Endothelial cell of umbilical vein (primary cell): Measurements from ENCODE around the gene CEP250. TPM values are rescaled to one million over a fixed set of nuclear protein-coding genes. Genes with fewer than 3 reads are reported as not detected.

Source experiments
- BruUV-seq: library from RNA; stranded (reverse); fragments of 400-500 nt; replicated peaks from 2 replicates; lab custom pipeline; 2021; lab: Mats Ljungman, UMichigan
- CTCF ChIA-PET: fragments of 300-600, 350-600 bp; sonication (Branson Sonifier 250); formaldehyde crosslinking; loops from one replicate; lab custom pipeline; 2021; ENCODE audit warnings: antibody characterized with exemption, inconsistent platforms; lab: Charles Lee
- POLR2A ChIA-PET: fragments of 300-600, 350-600 bp; sonication (Branson Sonifier 250); formaldehyde crosslinking; loops from one replicate; lab custom pipeline; 2021; ENCODE audit warnings: antibody characterized with exemption, inconsistent platforms; lab: Charles Lee
- DNase-seq: peaks from one replicate; pipeline ENCODE4 v3.0.0-alpha.2; 2011; ENCODE audit warnings: low read depth, low spot score
- FAIRE-seq: peaks from 2 replicates; lab custom pipeline; 2011; peaks lifted over from hg19 to GRCh38; lab: Jason Lieb, UNC
- H2AFZ ChIP-seq: 2 replicates; pipeline ENCODE4 v1.6.0; 2012; ENCODE audit warnings: low read depth, low read length, control low read depth, inconsistent platforms
- H3K27ac ChIP-seq: 2 replicates; pipeline ENCODE4 v1.5.1; 2011; ENCODE audit warnings: low read depth, mild to moderate bottlenecking, control low read depth, low read length, moderate library complexity; ENCODE audit not compliant: insufficient read depth
- H3K27me3 ChIP-seq, 2 experiments: 2 replicates each; pipeline versions ENCODE4 v1.6.0 to v1.6.1; 2011; ENCODE audit warnings: low read length in 2 of 2, mixed read lengths in 1 of 2; ENCODE audit not compliant: control insufficient read depth in 2 of 2, insufficient read depth in 2 of 2
- H3K36me3 ChIP-seq, 2 experiments: 2 replicates in 1 of 2; 3 replicates in 1 of 2; pipeline ENCODE4 v1.5.1; 2011; ENCODE audit warnings: low read length in 2 of 2, mild to moderate bottlenecking in 1 of 2, moderate library complexity in 1 of 2; ENCODE audit not compliant: control insufficient read depth in 2 of 2, insufficient read depth in 2 of 2; ENCODE audit errors: extremely low read depth in 1 of 2
- H3K4me1 ChIP-seq: 3 replicates; pipeline ENCODE4 v1.5.1; 2011; ENCODE audit warnings: mild to moderate bottlenecking, low read length; ENCODE audit not compliant: control insufficient read depth, insufficient read depth; ENCODE audit errors: extremely low read depth
- H3K4me2 ChIP-seq: 2 replicates; pipeline ENCODE4 v1.6.1; 2011; ENCODE audit warnings: low read length, control low read depth, mixed read lengths; ENCODE audit not compliant: insufficient read depth
- H3K4me3 ChIP-seq, 3 experiments: fragments of 200-600 bp in 1 of 3; sonication (generic), shearing (Covaris generic) in 1 of 3; replicated peaks in 1 of 3; 2 replicates each; pipeline ENCODE4 v1.5.1; 2011 to 2016; ENCODE audit warnings: control low read depth in 3 of 3, low read length in 3 of 3, mild to moderate bottlenecking in 2 of 3, inconsistent platforms in 1 of 3, low read depth in 1 of 3, moderate library complexity in 1 of 3; ENCODE audit not compliant: insufficient read depth in 1 of 3
- H3K79me2 ChIP-seq: 2 replicates; pipeline ENCODE4 v1.6.0; 2012; ENCODE audit warnings: low read length, inconsistent platforms; ENCODE audit not compliant: control insufficient read depth, insufficient read depth
- H3K9ac ChIP-seq: replicated peaks from 2 replicates; pipeline ENCODE3; 2011; ENCODE audit warnings: low read length, control low read depth; ENCODE audit not compliant: insufficient read depth; ENCODE audit errors: extremely low read depth
- H3K9me1 ChIP-seq: replicated peaks from 3 replicates; pipeline ENCODE4 v1.6.0; 2011; ENCODE audit warnings: mild to moderate bottlenecking, low read length; ENCODE audit not compliant: control insufficient read depth, insufficient read depth; ENCODE audit errors: extremely low read depth
- H3K9me3 ChIP-seq: replicated peaks from 2 replicates; pipeline ENCODE4 v1.5.1; 2012; ENCODE audit warnings: low read length, inconsistent platforms; ENCODE audit not compliant: control insufficient read depth, insufficient read depth
- H4K20me1 ChIP-seq: replicated peaks from 2 replicates; pipeline ENCODE3; 2011; ENCODE audit warnings: mild to moderate bottlenecking, low read length; ENCODE audit not compliant: control insufficient read depth, insufficient read depth; ENCODE audit errors: extremely low read depth
- EZH2 ChIP-seq: IDR thresholded peaks from 2 replicates; pipeline ENCODE4 v1.6.1; 2012; ENCODE audit warnings: borderline replicate concordance, low read depth, mild to moderate bottlenecking, moderate library complexity, low read length, inconsistent platforms; ENCODE audit not compliant: severe bottlenecking
- FOS ChIP-seq: IDR thresholded peaks from 2 replicates; pipeline ENCODE4 v1.6.1; 2011; ENCODE audit warnings: mild to moderate bottlenecking, low read length, moderate library complexity, borderline replicate concordance; ENCODE audit not compliant: insufficient read depth
- GATA2 ChIP-seq: IDR thresholded peaks from 2 replicates; pipeline ENCODE4 v1.7.0; 2011; ENCODE audit warnings: low read depth, mild to moderate bottlenecking, moderate library complexity, mixed read lengths, low read length; ENCODE audit not compliant: insufficient read length, insufficient read depth
- JUN ChIP-seq: IDR thresholded peaks from 2 replicates; pipeline ENCODE4 v1.6.1; 2011; ENCODE audit warnings: borderline replicate concordance, low read depth; ENCODE audit not compliant: insufficient read length, insufficient read depth
- MYC ChIP-seq: IDR thresholded peaks from one replicate; pipeline ENCODE4 v1.6.1; 2011; ENCODE audit warnings: mild to moderate bottlenecking, low read depth, low read length
- POLR2A ChIP-seq: IDR thresholded peaks from 2 replicates; pipeline ENCODE4 v1.6.1; 2012; ENCODE audit warnings: low read depth, mild to moderate bottlenecking, control low read depth, low read length
- POLR2AphosphoS5 ChIP-seq: IDR thresholded peaks from 2 replicates; pipeline ENCODE4 v1.6.1; 2012; ENCODE audit warnings: low read depth, mild to moderate bottlenecking, control low read depth, low read length, moderate library complexity; ENCODE audit not compliant: insufficient read depth
- dilution Hi-C: fragments of 300-500 bp; cut with MboI; formaldehyde crosslinking; loops from one replicate; pipeline ENCODE4 v1.15.0; 2019; ENCODE audit warnings: low sequenced_read_pairs; ENCODE audit not compliant: extremely low pct_ligation_motif_present
- intact Hi-C: fragments of 100-400 bp; cut with micrococcal nuclease; formaldehyde crosslinking; loops from one replicate; pipeline ENCODE4 v1.10.0; 2022
- polyA plus RNA-seq, 4 experiments: library from polyadenylated mRNA; depleted of rRNA in 3 of 4; stranded (reverse) in 3 of 4; unstranded in 1 of 4; fragments of >200 nt; gene quantifications; 2 replicates each; pipeline versions ENCODE4 v1.2.1 to v1.2.3, GENCODE V29; 2011 to 2012; ENCODE audit warnings: missing spikeins in 1 of 4
- total RNA-seq: library from RNA; stranded (reverse); gene quantifications from 2 replicates; pipeline ENCODE4 v1.2.3, GENCODE V29; 2021
- TF ChIP-seq, protein P1 (sequence below), 2 donors: IDR thresholded peaks; 1 replicate in 1 of 2; 2 replicates in 1 of 2; pipeline ENCODE4 v1.5.1; 2011; ENCODE audit warnings: low read length in 2 of 2, mild to moderate bottlenecking in 2 of 2, moderate library complexity in 2 of 2, control low read depth in 1 of 2, inconsistent platforms in 1 of 2, low read depth in 1 of 2; ENCODE audit not compliant: insufficient read depth in 1 of 2; ENCODE audit errors: extremely low read depth in 1 of 2
- TF ChIP-seq, protein P2 (sequence below): IDR thresholded peaks from 2 replicates; pipeline ENCODE4 v1.6.1; 2011; ENCODE audit not compliant: insufficient read depth, insufficient read length

CEP250 gene
- total and polyA plus RNA-seq, 2 donors (not counting 3 experiments of a cell fraction or from before 2014, with no cell fraction given), result 5.3 to 58.9 TPM

DNA sequence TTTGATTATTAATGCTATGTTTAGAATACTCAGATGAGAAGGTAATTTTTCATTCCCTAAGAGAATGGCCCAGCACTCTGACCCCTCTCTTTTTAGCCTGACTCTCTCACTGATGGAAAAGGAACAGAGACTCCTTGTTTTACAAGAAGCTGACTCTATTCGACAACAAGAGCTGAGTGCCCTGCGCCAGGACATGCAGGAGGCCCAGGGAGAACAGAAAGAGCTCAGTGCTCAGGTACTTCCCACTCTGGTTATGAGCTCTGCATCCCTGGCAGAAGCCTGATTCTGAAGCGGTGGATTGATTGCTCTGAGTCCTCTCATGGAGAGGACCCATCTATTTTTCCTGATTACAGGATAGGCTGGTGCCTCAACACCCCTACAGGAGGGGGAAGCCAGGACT lies 41.1 kb downstream of the CEP250 start:
- TF ChIP-seq, protein P1, sequence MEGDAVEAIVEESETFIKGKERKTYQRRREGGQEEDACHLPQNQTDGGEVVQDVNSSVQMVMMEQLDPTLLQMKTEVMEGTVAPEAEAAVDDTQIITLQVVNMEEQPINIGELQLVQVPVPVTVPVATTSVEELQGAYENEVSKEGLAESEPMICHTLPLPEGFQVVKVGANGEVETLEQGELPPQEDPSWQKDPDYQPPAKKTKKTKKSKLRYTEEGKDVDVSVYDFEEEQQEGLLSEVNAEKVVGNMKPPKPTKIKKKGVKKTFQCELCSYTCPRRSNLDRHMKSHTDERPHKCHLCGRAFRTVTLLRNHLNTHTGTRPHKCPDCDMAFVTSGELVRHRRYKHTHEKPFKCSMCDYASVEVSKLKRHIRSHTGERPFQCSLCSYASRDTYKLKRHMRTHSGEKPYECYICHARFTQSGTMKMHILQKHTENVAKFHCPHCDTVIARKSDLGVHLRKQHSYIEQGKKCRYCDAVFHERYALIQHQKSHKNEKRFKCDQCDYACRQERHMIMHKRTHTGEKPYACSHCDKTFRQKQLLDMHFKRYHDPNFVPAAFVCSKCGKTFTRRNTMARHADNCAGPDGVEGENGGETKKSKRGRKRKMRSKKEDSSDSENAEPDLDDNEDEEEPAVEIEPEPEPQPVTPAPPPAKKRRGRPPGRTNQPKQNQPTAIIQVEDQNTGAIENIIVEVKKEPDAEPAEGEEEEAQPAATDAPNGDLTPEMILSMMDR (IDR thresholded peaks at IDR 0.05; ENCODE audit: extremely low read depth in 1 of 2, insufficient read depth in 1 of 2, low read depth in 1 of 2, low read length in 2 of 2), result no peak
- no peak for TF ChIP-seq MYC
- TF ChIP-seq POLR2A, result no peak
- TF ChIP-seq JUN, result no peak
- no peak for TF ChIP-seq POLR2AphosphoS5
- TF ChIP-seq EZH2, result no peak
- TF ChIP-seq FOS, result no peak
- TF ChIP-seq GATA2, result no peak
- TF ChIP-seq, protein P2, sequence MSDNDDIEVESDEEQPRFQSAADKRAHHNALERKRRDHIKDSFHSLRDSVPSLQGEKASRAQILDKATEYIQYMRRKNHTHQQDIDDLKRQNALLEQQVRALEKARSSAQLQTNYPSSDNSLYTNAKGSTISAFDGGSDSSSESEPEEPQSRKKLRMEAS, result no peak
- no peak overlapping the region for H3K27ac ChIP-seq
- no peak overlapping the region for H3K9ac ChIP-seq

More for the DNA sequence above, 41.1 kb downstream of the CEP250 start:
- no peak for DNase-seq
- POLR2A ChIA-PET, result no interaction called here
- Histone ChIP-seq H4K20me1 (no peaks in the 10 kb centered on the region), H3K4me2 (no peak overlapping the region), H3K9me3 (no peaks in the 10 kb centered on the region), H3K36me3 (peaks cover 10 to 35% of the 10 kb centered on the region in 2 experiments), H3K9me1 (no peaks in the 10 kb centered on the region), H3K79me2 (no peaks in the 10 kb centered on the region), H3K27me3 (no peaks in the 10 kb centered on the region), H2AFZ (no peak overlapping the region), H3K4me3 (no peak overlapping the region), H3K4me1 (no peaks in the 10 kb centered on the region)
- BruUV-seq, result no TSS peak
- intact Hi-C loops (no loop called here), dilution Hi-C loops (no loop called here)
- FAIRE-seq, result no peak
- CTCF ChIA-PET, result interaction anchor here (0.6 to 1.4 kb wide), 4 partner anchors 8 to 112 kb away, joined by 3 read pairs; no protein-coding TSS in a partner anchor
